GM18873 (cell line): ENCODE data around the gene CPTP.
A peak's percentile ranks its signal among the peaks of the same experiment; 100 is the strongest.

Source experiments
- ATAC-seq: cut with Tn5 transposase; IDR thresholded peaks from one replicate; pipeline ENCODE4 v1.9.1; 2021; ENCODE audit warnings: mild to moderate bottlenecking, moderate library complexity, moderate number of reproducible peaks; ENCODE audit not compliant: unreplicated experiment, low FRiP score

The CPTP gene

GRCh38 chr1:1317420-1317819 lies 7.2 kb upstream of the CPTP start:
- ATAC-seq, result no peak

- no peak for ATAC-seq
Measured at GRCh38 chr1:1318131-1318652, 6.4 kb upstream of the CPTP start.

GRCh38 chr1:1318777-1319645 lies 5.6 kb upstream of the CPTP start:
- no peak for ATAC-seq

GRCh38 chr1:1319646-1319941 lies 5.0 kb upstream of the CPTP start:
- no peak for ATAC-seq

GRCh38 chr1:1320666-1321448 lies 3.7 kb upstream of the CPTP start:
- ATAC-seq, result no peak

- no peak for ATAC-seq
Measured at GRCh38 chr1:1321477-1321876, 3.1 kb upstream of the CPTP start.

GRCh38 chr1:1322418-1322817 lies 2.2 kb upstream of the CPTP start:
- no peak for ATAC-seq

GRCh38 chr1:1322952-1323351 lies 1.6 kb upstream of the CPTP start:
- ATAC-seq, result no peak

GRCh38 chr1:1324084-1324523 lies 498 bp upstream of the CPTP start:
- peak; percentile 21 for ATAC-seq

- no peak for ATAC-seq
Measured at GRCh38 chr1:1325288-1326074, 879 bp downstream of the CPTP start.

- ATAC-seq, result no peak
Measured at GRCh38 chr1:1326075-1326605, 1.5 kb downstream of the CPTP start.

- no peak for ATAC-seq
Measured at GRCh38 chr1:1327291-1327690, 2.7 kb downstream of the CPTP start.

- no peak for ATAC-seq
Measured at GRCh38 chr1:1328254-1328653, 3.7 kb downstream of the CPTP start.

GRCh38 chr1:1329304-1330210 lies 5.0 kb downstream of the CPTP start:
- ATAC-seq, result no peak

- no peak for ATAC-seq
Measured at GRCh38 chr1:1330366-1331067, 5.9 kb downstream of the CPTP start.

GRCh38 chr1:1331068-1331965 lies 6.7 kb downstream of the CPTP start, which contains the start of gene TAS1R3:
Gene TAS1R3, plus strand, starts transcription at chr1:1331280. Its CDS starts 66 bp downstream, at chr1:1331346.
- no peak for ATAC-seq

- ATAC-seq, result no peak
Measured at GRCh38 chr1:1332031-1332755, 7.6 kb downstream of the CPTP start.
